A204.1 (cell line): ENCODE measurements around the gene NTHL1.

Experiments
- FAIRE-seq: peaks from 2 replicates; lab custom pipeline; 2012; peaks lifted over from hg19 to GRCh38; lab: Jason Lieb, UNC

Gene NTHL1

GRCh38 chr16:2007081-2007836 lies 40.4 kb downstream of the NTHL1 start:
- FAIRE-seq = no peak

- no peak for FAIRE-seq
Measured at GRCh38 chr16:2006317-2006716, 41.3 kb downstream of the NTHL1 start.

- no peak for FAIRE-seq
Measured at GRCh38 chr16:2005646-2006045, 42.0 kb downstream of the NTHL1 start.

- FAIRE-seq = no peak
Measured at GRCh38 chr16:2004795-2005517, 42.7 kb downstream of the NTHL1 start.

GRCh38 chr16:2003827-2004641 lies 43.6 kb downstream of the NTHL1 start:
- FAIRE-seq = no peak

GRCh38 chr16:2003231-2003826 lies 44.3 kb downstream of the NTHL1 start:
- no peak for FAIRE-seq

GRCh38 chr16:2002406-2003230 lies 45.0 kb downstream of the NTHL1 start:
- no peak for FAIRE-seq

- no peak for FAIRE-seq
Measured at GRCh38 chr16:2001456-2002355, 45.9 kb downstream of the NTHL1 start.

GRCh38 chr16:2001035-2001434 lies 46.6 kb downstream of the NTHL1 start:
- no peak for FAIRE-seq

GRCh38 chr16:1999866-2000514 lies 47.6 kb downstream of the NTHL1 start:
- FAIRE-seq = no peak

GRCh38 chr16:1998852-1999801 lies 48.5 kb downstream of the NTHL1 start:
- FAIRE-seq = no peak

- no peak for FAIRE-seq
Measured at GRCh38 chr16:1998360-1998835, 49.2 kb downstream of the NTHL1 start.

- FAIRE-seq = no peak
Measured at GRCh38 chr16:1997494-1998359, 49.9 kb downstream of the NTHL1 start.

GRCh38 chr16:1993731-1994131 lies 53.9 kb downstream of the NTHL1 start:
- no peak for FAIRE-seq

GRCh38 chr16:1992704-1993317 lies 54.8 kb downstream of the NTHL1 start:
- FAIRE-seq = no peak

- FAIRE-seq = no peak
Measured at GRCh38 chr16:1991948-1992703, 55.5 kb downstream of the NTHL1 start.

GRCh38 chr16:1991588-1991947 lies 56.1 kb downstream of the NTHL1 start:
- no peak for FAIRE-seq
